Stimulated activated CD8-positive, alpha-beta memory T cell treated with anti-CD3 and anti-CD28 coated beads, Interleukin-15, amount 100 ng/mL, for 4 hours (primary cell): ENCODE data around the gene GPRIN1.
"Not testable (repeated sequence)": the region's sequence is repeated elsewhere in the genome, so short reads cannot be mapped to it uniquely, and the experiment has no call there.

Source experiments
- DNase-seq, 2 donors: peaks; one replicate each; pipeline ENCODE4 v3.0.0-alpha.2; 2020; ENCODE audit warnings: low read depth in 2 of 2

The GPRIN1 gene

GRCh38 chr5:176597417-176598389 is 12.3 kb downstream of the GPRIN1 start:
- no peak for DNase-seq

GRCh38 chr5:176596689-176597416 is 13.1 kb downstream of the GPRIN1 start:
- DNase-seq: peak; percentile 39 to 59

- DNase-seq: no peak
These were observed 13.8 kb downstream of the GPRIN1 start for GRCh38 chr5:176596069-176596644.

GRCh38 chr5:176595386-176595943 is 14.5 kb downstream of the GPRIN1 start:
- DNase-seq: no peak

GRCh38 chr5:176594554-176594953 is 15.4 kb downstream of the GPRIN1 start:
- no peak for DNase-seq

- DNase-seq: no peak
These were observed 16.6 kb downstream of the GPRIN1 start for GRCh38 chr5:176593273-176593869.

DNA sequence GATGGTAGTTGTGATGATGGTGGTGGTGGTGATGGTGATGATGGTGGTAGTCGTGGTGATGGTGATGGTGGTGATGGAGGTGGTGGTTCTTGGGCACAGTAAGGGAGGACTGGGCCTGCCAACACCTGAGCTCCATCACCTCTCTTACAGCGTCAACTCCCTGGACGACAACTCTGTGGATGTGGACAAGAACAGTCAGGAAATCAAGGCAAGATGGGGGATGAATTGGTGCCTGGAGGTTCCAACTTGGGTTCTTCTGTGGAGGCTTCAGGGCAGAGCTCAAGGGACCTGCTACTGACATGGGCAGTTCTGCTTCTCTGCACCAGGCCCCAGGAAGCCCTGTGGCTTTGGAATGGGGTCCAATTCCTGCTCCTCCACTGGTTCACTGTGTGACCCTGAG is 17.4 kb downstream of the GPRIN1 start:
- DNase-seq: no peak

GRCh38 chr5:176591667-176592066 is 18.3 kb downstream of the GPRIN1 start:
- DNase-seq: not testable (repeated sequence)

- DNase-seq: no peak
These were observed 19.8 kb downstream of the GPRIN1 start for GRCh38 chr5:176590035-176590717.

DNA sequence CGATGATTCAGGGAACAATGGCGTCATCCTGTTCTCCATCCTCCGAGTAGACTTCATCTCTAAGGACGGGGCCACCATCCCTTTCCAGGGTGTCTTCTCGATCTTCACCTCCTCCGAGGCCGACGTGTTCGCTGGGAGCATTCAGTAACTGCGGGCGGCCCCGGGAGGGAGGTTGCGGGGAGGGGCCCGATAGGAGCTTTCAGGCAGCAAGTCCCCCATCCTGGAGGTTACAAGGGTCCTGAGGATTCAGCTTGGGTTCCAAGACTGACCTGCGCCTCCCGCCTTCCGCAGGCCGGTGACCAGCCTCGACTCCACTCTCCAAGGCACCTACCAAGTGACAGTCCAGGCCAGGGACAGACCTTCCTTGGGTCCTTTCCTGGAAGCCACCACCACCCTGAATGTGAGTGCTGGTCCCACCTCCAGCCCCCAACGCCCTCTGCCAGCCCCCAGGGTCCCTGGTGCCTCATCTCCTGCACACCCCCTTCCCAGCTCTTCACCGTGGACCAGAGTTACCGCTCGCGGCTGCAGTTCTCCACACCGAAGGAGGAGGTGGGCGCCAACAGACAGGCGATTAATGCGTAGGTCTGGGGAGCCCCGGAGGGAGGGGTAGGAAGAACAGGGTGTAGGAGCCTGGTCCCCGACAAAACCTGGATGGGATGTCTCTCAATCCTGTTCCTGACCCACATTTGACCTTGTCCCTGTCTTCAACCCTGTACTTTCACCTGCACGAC is 20.8 kb downstream of the GPRIN1 start:
- DNase-seq: no peak

DNA sequence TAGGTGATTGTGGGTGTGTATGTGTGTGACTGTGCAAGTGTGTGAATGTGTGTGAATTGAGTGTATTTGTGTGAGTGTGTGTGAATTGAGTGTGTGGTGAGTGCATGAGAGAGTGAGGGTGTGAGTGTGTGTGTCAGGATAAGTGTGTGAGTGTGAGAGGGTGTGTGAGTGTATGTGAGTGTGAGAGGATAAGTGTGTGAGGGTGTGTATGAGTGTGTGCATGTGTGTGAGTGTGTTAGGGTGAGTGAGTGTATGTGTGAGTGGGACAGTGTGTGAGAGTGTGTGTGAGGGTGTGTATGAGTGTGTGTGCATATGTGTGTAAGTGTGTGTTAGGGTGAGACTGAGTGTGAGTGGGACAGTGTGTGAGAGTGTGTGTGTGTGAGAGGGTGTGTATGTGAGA is 21.7 kb downstream of the GPRIN1 start:
- no peak for DNase-seq

DNA sequence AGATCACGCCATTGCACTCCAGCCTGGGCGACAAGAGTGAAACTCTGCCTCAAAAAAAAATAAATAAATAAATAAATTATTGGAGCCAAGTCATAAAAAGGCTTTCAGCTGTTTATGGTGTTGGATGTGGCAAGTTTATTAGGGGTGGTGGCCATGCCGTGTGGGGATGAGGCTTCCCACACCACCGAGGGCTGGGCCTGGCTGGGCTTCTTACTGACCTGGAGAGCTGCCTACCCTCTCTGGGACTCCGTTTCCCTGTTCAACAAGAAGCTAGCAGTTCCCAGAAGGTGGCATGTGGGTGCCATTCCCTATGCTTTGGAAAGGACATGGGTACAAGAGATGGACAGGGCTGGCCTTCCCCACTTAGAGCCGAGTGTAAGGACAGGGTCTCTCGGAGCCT is 22.6 kb downstream of the GPRIN1 start:
- no peak for DNase-seq

GRCh38 chr5:176583076-176583475 is 26.9 kb downstream of the GPRIN1 start:
- DNase-seq: no peak

- no peak for DNase-seq
These were observed 28.6 kb downstream of the GPRIN1 start for GRCh38 chr5:176581361-176581760.

DNA sequence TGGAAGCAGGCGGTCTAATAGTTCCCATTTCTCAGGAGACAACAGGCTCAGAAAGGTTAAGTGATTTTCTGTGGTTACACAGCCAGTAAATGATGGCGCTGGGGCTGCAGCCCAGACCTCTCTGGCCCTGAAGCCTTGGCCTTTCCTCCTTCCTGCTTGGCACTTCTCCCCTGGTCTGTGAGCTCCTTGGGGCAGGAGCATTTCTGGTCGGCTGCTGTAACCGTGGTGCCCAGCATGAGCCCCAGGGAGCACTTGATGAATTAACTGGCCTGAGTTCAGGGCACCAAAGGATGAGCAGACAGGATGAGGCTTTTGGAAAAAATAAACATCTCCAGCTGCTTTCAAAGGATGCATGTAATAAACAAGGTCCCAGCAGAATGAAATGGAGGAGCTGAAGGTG is 30.6 kb downstream of the GPRIN1 start:
- no peak for DNase-seq

GRCh38 chr5:176578391-176578808 is 31.6 kb downstream of the GPRIN1 start:
- no peak for DNase-seq

GRCh38 chr5:176577312-176578176 is 32.4 kb downstream of the GPRIN1 start:
- no peak for DNase-seq

GRCh38 chr5:176575488-176576422 is 34.2 kb downstream of the GPRIN1 start:
- DNase-seq: no peak
